Stimulated activated CD8-positive, alpha-beta memory T cell treated with anti-CD3 and anti-CD28 coated beads, Interleukin-12 subunit alpha, Interleukin-12 subunit beta, amount 100 ng/mL, for 24 hours (primary cell): ENCODE data around the gene SEC61A1.
A peak's percentile ranks its signal among the peaks of the same experiment; 100 is the strongest.

ENCODE experiments used
- DNase-seq: peaks from one replicate; pipeline ENCODE4 v3.0.0-alpha.2; 2020; ENCODE audit errors: extremely low read depth

SEC61A1 gene

DNA sequence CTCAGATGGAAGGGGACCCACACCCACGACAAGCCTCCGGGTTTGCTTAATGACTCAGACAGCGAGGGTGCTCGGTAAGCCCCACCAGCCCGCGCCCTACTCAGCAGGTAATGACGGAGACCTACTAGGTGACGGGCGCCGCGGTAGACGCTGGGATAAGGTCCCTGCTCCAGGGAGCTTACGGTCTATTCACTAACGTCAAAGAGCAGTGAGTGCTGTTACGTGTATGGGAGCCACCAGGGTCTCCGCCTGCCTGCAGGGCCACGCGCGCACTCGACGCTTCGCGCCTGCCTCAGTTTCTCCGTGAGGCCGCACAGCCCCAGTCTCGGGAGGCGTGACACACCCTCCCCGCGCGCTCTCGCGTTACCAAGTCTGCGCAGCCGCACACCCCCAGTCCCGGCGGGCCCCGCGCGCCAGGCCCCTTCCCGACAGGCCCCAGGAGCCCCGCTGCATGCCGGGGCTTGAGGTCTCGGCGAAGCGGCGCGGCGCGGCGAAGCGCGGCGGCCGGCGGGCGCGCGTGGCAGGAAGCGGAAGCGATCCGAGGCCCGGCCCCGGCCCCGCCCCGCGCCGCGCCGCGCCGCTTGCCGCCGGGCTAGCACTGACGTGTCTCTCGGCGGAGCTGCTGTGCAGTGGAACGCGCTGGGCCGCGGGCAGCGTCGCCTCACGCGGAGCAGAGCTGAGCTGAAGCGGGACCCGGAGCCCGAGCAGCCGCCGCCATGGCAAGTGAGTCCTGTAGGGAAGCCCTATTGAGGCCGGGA is at the start of gene SEC61A1:
TSS of gene SEC61A1 (plus strand) at position 601 of the 758 bp plus-strand sequence. CDS start at position 717, 116 bp downstream.
- peak; percentile 92 for DNase-seq

DNA sequence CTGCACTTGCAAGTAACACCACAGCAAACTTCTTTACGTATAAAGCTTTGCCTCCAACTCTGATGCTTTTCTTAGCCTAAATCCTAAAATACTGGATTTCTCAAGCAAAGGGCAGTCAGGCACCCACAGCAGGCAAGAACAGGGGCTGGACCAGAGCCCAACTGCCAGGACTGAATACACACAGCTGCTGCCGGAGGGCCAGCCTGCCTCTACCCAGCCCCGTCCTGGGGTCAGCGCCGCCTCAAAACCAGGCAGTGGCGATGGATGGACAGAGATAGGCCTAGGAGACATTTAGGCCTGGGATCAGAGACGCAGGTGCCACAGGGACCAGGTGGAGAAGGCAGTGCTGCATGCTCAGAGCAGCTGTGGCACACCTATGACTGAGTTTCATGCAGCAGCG is 47.6 kb upstream of the SEC61A1 start:
- DNase-seq: no peak

DNA sequence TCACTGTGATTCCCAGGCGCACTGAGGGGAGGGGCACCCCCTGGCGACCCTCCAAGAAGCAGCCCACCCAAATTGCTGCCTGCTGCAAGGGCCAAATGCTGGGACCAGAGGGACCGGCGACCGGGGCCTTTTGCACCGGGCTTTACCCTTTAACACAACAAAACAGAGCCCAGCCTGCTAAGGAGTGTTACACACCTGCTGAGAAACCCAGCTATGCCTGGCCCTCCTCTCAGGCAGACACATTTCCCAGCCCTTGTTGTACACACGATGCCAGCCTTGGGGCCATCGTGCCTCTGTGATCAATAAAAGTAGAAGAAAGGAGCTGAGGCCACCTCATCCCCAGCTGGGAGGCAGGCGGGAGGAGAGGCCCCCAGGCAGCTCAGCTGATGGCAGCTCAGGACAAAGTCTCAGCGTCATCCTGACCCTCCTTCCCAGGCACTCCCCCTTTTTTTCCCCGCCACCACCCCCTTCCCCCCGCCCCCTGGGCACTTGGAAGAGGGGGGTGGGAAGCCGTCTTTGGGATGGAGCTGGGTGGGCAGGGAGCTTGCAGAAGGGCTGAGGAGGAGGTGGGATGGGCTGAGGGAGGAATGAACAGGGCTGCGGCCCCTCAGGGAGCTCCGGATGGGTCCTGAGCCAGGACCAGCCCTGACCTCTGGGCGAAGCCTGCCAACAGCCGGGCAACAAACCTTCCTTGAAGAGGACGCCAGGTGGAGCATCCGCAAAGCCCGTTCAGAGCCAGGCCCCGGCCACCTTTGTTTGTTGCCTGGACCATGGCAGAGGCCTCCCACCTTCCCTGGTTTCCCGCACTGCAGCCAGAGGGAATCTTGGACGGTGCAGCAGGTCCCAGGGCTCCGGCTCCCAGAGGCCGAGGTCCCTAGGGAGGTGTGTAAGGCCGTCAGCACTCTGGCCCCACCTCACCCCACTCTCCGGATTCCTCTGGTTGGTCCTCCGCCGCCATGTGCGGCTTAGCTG is 45.9 kb upstream of the SEC61A1 start:
- DNase-seq: no peak

DNA sequence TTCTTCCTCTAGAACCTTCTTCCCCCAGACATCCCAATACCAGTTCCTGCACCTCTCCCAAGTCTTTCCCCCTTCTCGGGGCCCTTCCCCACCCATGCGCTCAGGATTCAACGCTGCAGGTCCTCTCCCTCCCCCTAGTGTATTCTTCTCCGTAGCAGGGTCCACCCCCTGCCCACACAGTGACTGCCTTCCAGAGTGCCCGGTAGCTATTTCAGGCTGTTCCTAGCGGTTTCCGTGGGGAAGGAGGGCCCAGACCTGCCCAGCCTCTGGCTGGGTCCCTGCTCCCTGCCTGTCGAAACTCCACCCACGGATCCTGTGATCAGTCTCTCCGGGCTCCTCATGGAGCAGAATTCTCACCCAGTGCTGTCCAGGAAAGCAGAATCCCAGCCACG is 45.2 kb upstream of the SEC61A1 start:
- no peak for DNase-seq

DNA sequence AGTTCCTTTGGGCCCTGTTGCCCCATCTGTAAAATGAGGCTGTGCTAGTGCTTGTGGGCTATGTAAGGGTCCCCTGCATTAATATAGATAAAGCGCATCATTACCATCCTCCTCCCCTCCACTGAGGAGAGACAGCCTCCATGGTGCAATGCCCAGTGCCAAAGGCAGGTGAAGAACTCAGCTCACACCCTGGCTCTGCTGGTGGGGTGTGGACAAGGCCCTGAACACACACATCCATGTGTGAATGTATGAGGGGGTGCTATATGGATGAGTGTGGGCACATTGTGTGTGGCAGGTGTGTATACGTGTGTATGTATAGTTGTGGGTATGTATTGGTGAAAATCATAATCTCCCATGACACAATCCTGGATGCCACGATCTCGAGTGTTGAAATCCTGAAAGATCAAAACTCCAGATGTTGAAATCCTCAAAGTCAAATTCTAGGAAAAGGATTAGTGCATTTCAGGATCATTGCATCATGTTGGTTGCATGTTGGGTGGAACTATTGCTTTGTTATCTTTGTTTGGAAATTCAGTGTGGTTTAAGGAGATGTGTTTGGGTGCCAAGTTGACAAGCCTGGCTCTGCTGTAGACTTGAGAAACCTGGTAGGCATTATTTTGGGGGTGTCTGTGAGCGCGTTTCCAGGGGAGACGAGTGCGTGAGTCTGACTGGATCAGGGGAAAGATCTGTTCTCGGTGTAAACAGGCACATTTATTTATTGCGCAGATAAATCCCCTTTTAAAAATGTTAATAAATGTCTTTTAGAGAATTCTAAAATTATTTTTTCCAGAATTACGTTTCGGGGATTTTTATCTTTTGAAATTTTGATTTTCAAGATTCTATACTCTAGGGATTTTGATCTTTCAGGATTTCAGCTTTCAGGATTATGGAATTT is 42.0 kb upstream of the SEC61A1 start:
- no peak for DNase-seq

DNA sequence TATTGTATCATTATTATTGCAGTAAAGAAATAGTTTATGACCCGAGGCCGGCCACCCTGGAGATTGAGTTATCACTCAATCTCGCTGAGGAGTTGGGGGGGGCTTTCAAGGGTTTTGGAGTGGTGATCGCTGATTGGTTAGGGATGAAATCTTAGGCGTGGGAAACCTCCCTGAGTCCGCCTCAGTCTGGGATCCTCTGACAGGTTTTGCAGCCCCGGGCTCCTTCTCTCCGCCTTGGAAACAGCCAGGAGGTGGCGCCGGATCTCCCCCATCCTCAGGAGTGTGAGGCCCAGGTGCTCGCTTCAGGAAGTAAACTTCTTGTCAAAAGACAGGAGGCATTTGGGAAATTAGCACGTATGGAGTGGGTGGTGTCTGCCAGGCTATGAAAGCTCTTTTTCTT is 41.1 kb upstream of the SEC61A1 start:
- no peak for DNase-seq

DNA sequence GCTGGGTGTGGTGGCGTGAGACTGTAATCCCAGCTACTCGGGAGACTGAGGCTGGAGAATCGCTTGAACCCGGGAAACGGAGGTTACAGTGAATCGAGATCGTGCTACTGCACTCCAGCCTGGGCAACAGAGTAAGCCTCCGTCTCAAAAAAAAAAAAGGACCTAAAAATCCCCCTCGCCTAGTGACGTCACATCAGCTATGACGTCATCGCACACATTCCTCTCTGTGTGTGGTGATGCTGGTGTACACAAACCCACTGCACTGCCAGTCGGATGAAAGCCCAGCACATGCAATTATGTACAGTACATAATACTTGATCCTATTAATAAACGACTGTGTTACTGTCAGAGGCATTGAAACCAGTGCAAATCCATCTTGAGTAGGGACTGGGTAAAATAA is 40.2 kb upstream of the SEC61A1 start:
- DNase-seq: no peak

DNA sequence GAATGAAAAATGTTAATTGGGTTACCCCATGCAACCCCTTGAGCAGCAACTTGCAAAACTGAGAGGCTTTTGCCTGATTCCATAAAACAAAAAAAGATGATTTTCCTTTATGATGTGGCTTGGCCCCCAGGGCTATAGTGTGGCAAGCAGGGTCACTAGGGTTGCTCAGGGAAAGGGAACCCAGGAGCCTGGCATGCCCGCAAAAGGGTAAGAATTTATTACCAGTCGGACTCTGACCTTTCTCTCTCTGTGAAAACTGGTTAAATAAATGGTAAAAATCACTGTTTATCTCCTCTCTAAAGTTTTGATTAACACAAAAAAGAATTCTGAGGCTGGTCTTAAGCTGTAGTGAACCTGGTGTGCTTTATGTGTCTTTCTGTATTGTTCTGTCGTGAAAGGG is 37.7 kb upstream of the SEC61A1 start:
- DNase-seq: no peak

DNA sequence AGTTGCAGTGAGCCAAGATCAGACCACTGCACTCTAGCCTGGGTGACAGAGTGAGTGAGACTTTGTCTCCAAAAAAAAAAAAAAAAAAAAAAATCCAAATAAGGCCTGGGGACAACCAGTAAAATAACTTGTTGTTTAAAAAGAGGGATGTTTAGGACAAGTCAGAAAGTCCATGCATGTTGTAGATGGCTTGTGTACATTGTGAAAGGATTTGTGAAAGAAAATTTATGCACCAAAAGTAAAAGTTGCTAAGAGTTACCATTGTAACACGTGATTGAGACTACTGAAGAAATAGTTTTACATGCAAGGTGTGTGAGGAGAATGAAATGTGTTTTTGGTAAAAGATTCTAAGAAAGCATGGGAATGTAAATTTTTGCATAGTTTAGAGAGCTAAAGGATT is 35.7 kb upstream of the SEC61A1 start:
- DNase-seq: no peak

DNA sequence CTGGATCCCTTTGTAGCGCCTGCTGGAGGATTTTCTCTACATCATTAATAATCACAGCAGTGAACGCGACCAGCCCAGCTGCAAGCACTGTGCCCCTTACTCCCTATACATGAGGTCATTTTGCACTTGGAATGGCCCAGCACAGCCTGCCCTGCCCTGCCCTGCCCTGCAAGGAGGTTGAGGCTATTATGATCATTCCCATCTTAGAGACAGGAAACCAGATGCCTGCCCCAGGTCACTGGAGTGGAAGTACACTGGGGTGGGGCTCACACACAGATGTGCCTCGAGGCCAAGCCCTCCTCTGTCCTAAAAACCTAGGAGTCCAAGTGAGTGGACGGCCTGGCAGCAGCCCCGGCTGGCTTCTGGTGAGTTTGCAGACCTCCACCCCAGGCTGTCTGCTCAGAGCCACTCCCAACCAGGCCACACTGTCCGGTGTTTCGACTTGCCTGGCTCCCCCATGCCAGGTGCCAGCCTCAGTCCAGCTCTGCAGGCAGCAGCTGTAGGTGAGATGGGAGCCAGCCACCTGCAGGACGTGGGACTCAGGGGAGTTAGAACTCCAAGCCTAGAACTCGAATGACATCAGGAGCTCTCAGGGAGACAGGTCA is 30.4 kb upstream of the SEC61A1 start:
- no peak for DNase-seq

DNA sequence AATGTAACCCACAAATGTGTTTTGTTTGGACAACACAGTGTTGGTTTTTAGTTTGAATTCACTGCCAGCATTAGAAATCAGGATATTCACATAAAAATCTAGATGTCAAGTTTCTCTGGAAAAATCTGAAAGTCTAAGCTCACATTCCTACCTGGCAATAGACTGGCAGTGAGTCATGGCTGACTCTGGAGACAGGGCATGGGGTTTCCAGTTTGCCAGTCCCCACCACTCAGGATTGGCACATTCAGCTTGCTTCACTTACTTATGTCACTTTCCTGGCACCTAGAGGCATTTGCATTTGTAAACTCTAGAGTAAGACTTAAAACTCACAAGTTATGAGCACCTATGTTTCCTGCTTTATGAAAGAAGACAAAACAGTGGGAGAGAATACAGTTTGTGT is 19.1 kb upstream of the SEC61A1 start:
- DNase-seq: no peak

DNA sequence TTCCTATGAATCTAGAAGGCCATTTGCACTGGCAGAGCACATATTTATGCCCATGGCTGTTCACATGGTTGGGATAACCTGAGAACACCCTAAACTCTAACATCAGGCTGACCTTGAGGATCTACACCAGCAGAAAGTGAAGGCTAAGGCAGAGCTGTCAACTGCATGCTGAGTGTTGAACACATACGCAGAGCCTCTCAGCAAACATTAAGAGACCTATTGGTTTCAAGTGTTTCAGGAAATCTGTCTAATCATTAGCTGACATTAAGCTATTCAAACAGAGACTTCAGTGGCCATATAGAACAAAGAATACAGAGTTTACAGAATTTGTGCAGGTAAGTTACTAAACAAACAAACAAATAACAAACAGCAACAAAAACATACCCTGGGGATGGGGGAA is 16.1 kb upstream of the SEC61A1 start:
- DNase-seq: no peak

DNA sequence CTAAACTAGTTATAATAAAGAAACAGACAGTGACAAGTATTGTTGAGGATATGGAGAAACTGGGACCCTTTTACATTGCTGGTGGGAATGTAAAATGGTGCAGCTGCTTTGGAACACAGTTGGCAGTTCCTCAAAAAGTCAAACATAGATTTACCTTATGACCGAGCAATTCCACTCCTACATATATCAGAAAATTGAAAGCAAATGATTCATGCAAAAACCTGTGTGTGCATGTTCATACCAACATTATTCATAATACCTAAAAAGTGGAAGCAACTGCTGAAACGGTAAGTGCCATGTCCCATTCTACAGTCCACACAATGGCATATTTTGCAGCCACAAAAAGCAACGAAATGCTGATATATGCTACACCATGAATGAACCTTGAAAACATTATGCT is 12.2 kb upstream of the SEC61A1 start:
- no peak for DNase-seq

DNA sequence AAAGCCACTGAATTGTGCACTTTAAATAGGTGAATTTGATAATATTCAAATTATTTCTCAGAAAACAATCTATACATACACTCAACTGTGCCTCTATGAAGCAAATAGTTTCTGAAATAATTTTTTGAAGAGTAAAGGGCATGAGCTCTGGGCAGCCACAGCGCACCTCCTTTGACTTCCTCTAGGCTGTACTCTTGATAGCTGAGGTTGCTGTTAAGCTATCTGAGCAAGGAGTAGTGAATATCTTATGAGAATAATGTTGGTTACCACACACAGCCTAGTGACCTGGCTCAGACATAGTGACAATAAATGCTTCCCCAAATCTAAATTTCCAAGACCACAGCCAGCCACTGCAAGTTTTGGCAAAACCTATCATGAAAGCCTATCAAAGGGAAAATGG is 11.6 kb upstream of the SEC61A1 start:
- no peak for DNase-seq

DNA sequence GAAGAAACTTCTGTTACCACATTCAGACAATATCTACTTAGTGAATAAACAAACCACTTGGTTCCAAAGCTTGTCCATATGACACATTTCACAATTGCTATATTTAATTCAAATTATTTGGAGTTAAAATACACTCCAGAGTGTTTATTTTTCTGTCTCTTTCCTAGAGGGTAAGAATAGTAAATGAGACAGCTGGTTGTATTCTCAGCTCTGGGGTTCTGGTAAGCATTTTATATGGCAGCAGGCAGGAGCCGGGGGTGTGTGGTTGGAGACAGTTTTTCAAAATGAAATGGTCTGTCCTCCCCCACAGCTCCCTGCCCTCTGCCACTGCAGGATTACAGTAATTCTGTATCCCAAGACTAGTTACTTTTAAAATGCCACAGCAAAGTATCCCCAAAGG is 10.9 kb upstream of the SEC61A1 start:
- DNase-seq: no peak

DNA sequence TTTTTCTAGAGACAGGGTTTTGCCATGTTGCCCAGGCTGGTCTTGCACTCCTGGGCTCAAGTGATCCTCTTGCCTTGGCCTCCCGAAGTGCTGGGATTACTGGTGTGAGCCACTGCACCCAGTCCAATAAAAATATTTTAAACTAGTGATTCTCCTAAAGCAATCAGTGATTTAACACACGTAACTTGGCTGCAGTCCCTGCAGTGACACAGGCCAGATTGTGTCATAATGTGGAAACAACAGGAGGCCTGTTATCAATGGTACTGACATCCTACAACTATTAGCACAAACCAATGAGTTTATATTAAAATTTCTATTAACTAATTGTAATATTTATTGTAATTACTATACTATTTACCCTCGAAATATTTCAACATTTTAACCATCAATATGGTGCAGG is 1.6 kb upstream of the SEC61A1 start:
- no peak for DNase-seq

DNA sequence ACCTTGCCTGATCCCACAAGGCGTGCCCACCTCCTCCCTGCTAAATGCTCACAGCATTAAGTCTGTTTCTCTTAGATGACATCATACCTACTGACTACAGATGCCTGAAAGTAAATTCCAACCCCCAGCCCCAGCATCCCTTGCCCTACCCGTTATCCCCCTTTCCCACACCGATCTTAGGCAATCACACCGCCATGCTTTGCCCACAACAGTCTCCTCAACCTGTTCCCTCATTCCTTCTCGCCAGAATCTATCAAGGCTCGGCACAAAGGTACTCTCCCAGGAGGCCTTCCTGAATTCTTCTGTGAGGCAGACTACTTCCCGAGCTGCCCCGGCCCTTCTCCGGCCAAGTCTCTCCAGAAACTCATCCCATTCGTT is 789 bp upstream of the SEC61A1 start:
- no peak for DNase-seq

DNA sequence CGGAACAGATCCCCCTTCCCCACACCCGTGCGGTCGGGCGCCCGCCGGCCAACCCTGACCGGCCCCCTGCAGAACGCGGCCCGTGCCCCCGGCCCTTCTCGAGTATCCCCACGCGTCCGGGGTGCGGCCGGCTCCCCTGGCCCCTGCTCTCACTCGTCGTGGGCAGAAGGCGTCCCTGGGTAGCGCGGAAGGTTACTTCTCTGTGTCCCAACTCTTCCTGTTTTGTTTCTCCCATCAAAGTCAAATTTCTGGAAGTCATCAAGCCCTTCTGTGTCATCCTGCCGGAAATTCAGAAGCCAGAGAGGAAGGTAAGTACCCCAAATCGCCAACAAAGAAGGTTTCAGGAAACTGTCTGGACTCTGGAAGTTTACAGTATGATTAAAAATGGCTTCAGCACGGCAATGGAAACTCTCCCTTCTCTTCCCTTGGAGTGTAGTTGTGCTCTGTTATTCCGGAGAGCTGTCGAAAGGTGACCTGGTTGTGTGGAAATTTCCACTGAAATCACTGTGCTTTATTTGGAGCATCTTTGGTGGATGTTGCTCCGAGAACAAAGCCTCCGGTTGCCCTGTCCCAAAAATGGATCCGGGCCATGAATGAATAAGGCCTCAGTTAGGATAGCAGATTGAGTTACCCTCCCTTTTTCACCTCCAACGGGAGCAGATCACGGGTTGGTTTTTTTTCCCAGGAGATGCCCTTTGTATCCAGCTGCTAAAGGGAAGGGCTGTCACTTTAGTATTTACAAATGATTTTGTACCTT is 536 bp downstream of the SEC61A1 start:
- no peak for DNase-seq

DNA sequence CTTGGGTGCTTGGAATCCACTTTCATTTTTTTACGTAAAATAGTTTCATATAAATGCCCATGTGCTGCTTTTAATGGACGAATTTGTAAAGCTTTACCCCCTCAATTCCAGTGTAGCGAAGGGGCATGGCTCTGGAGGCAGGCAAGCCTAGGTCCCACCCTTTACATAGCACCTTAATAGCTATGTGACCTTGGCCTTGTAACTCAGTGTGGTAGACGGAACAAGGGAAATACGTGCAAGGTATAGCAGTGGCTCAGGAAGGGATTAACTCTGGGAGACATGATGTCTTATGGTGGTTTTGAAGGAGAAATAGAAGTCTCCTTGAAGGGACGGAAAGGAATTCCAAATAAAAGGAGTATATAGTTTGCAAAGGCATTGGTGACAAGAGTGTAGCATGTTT is 1.4 kb downstream of the SEC61A1 start:
- no peak for DNase-seq

DNA sequence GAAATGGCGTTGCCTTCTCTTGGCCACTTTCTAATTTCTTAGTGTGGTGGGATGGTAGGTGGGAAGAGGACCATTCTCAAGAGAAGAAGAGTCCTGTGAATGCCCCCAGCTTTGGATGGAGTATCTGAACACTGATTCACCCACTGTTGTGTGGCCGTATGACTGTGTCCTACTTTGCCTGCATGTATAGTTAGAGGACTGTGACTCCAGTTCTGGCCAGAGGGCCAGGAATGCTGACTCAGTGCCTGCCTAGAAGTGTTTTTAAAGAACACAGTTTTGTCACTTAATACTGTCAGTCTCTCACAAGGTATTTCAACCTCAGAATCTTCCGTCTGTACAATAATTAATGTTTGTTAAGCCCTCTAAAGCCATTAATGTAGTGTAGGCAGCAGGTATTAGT is 2.1 kb downstream of the SEC61A1 start:
- no peak for DNase-seq

DNA sequence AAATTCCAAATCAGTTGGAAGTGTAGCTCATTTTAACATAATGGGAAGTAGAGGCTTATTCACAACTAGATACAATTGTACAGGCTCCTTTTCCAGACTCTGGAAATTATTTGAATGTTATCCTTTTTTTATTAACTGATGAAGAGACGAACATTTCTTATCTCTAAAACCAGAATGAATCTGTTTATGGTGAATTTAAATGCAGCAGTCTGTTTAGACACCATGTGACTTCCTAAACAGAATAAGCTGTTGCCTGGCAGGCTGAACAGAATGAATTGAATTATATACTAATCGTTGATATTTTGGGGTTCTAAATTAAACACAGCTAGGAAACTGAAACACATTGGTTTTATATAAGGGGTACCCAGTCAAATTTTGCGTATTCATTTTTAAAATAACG is 4.0 kb downstream of the SEC61A1 start:
- DNase-seq: no peak
